Activated naive CD8-positive, alpha-beta T cell treated with anti-CD3 and anti-CD28 coated beads for 36 hours (primary cell): ENCODE results near the gene SERTAD2. TPM values are rescaled to one million over a fixed set of nuclear protein-coding genes. Genes with fewer than 3 reads are reported as not detected.

Experiments used
- DNase-seq: peaks from one replicate; pipeline ENCODE4 v3.0.0; 2021
- H3K27ac Mint-ChIP-seq: one replicate; pipeline ENCODE4 v1.8.0; 2022; ENCODE audit warnings: mild to moderate bottlenecking, moderate library complexity, mixed read lengths
- H3K27me3 Mint-ChIP-seq: one replicate; pipeline ENCODE4 v1.8.0; 2022; ENCODE audit warnings: mild to moderate bottlenecking, mixed read lengths
- H3K36me3 Mint-ChIP-seq: one replicate; pipeline ENCODE4 v1.8.0; 2021; ENCODE audit warnings: mild to moderate bottlenecking, mixed read lengths
- H3K4me1 Mint-ChIP-seq: one replicate; pipeline ENCODE4 v1.8.0; 2021; ENCODE audit warnings: mixed read lengths
- H3K4me3 Mint-ChIP-seq: one replicate; pipeline ENCODE4 v1.8.0; 2022; ENCODE audit warnings: mild to moderate bottlenecking, moderate library complexity, mixed read lengths
- H3K9me3 Mint-ChIP-seq: one replicate; pipeline ENCODE4 v1.8.0; 2022; ENCODE audit warnings: mixed read lengths
- total RNA-seq, 2 experiments: library from RNA; stranded (reverse); gene quantifications; one replicate each; pipeline ENCODE4 v1.2.3, GENCODE V29; 2021

SERTAD2 gene
- total RNA-seq, 2 experiments from 2014 or later, result 22.7 to 23.3 TPM

- H3K9me3 Mint-ChIP-seq, result no peaks in the 10 kb centered on the region
Measured at GRCh38 chr2:64661741-64662169, 8.0 kb upstream of the SERTAD2 start.

GRCh38 chr2:64659252-64659651, 5.5 kb upstream of the SERTAD2 start:
- Mint-ChIP-seq H3K4me3 (no peak overlapping the region), H3K36me3 (peaks cover 13% of the 10 kb centered on the region), H3K27ac (no peak overlapping the region), H3K27me3 (no peaks in the 10 kb centered on the region), H3K9me3 (no peaks in the 10 kb centered on the region), H3K4me1 (peaks cover 76% of the 10 kb centered on the region)
- no peak for DNase-seq

More at GRCh38 chr2:64661741-64662169, 8.0 kb upstream of the SERTAD2 start:
- Mint-ChIP-seq H3K36me3 (peaks cover 13% of the 10 kb centered on the region), H3K4me1 (peaks cover 71% of the 10 kb centered on the region), H3K27me3 (no peaks in the 10 kb centered on the region), H3K4me3 (no peak overlapping the region), H3K27ac (peak overlapping the region; percentile 25)
- no peak for DNase-seq

- peaks cover 8% of the 10 kb centered on the region for H3K36me3 Mint-ChIP-seq
- H3K9me3 Mint-ChIP-seq, result no peaks in the 10 kb centered on the region
- peaks cover 69% of the 10 kb centered on the region for H3K4me1 Mint-ChIP-seq
- DNase-seq, result no peak
- H3K4me3 Mint-ChIP-seq, result no peak overlapping the region
- no peaks in the 10 kb centered on the region for H3K27me3 Mint-ChIP-seq
- no peak overlapping the region for H3K27ac Mint-ChIP-seq
Measured at GRCh38 chr2:64658269-64658668, 4.6 kb upstream of the SERTAD2 start.

GRCh38 chr2:64657411-64657810, 3.7 kb upstream of the SERTAD2 start:
- Mint-ChIP-seq H3K9me3 (no peaks in the 10 kb centered on the region), H3K27ac (no peak overlapping the region), H3K36me3 (peaks cover 7% of the 10 kb centered on the region), H3K4me3 (no peak overlapping the region), H3K4me1 (peaks cover 63% of the 10 kb centered on the region), H3K27me3 (no peaks in the 10 kb centered on the region)
- no peak for DNase-seq

- peaks cover 7% of the 10 kb centered on the region for H3K36me3 Mint-ChIP-seq
- no peaks in the 10 kb centered on the region for H3K9me3 Mint-ChIP-seq
- DNase-seq, result no peak
- H3K4me1 Mint-ChIP-seq, result peaks cover 68% of the 10 kb centered on the region
- no peaks in the 10 kb centered on the region for H3K27me3 Mint-ChIP-seq
- H3K27ac Mint-ChIP-seq, result no peak overlapping the region
- no peak overlapping the region for H3K4me3 Mint-ChIP-seq
Measured at GRCh38 chr2:64656379-64656778, 2.7 kb upstream of the SERTAD2 start.

- peak; percentile 22 for DNase-seq
- Mint-ChIP-seq H3K36me3 (peaks cover 7% of the 10 kb centered on the region), H3K4me3 (peak overlapping the region; percentile 16), H3K27me3 (no peaks in the 10 kb centered on the region), H3K4me1 (peaks cover 70% of the 10 kb centered on the region), H3K27ac (peak overlapping the region; percentile 87), H3K9me3 (no peaks in the 10 kb centered on the region)
Measured at GRCh38 chr2:64655873-64656272, 2.2 kb upstream of the SERTAD2 start.

GRCh38 chr2:64655018-64655664, 1.4 kb upstream of the SERTAD2 start:
- Mint-ChIP-seq H3K4me1 (peaks cover 73% of the 10 kb centered on the region), H3K27me3 (no peaks in the 10 kb centered on the region), H3K9me3 (no peaks in the 10 kb centered on the region), H3K36me3 (peaks cover 7% of the 10 kb centered on the region), H3K27ac (peak overlapping the region; percentile 87), H3K4me3 (peak overlapping the region; percentile 78)
- DNase-seq, result peak; percentile 52

GRCh38 chr2:64654063-64654811, 524 bp upstream of the SERTAD2 start:
- H3K36me3 Mint-ChIP-seq, result peaks cover 7% of the 10 kb centered on the region
- H3K4me1 Mint-ChIP-seq, result peaks cover 75% of the 10 kb centered on the region
- no peaks in the 10 kb centered on the region for H3K9me3 Mint-ChIP-seq
- peak; percentile 77 for DNase-seq
- no peaks in the 10 kb centered on the region for H3K27me3 Mint-ChIP-seq
- H3K27ac Mint-ChIP-seq, result peak overlapping the region; percentile 87
- H3K4me3 Mint-ChIP-seq, result peak overlapping the region; percentile 78

- H3K27ac Mint-ChIP-seq, result peak overlapping the region; percentile 90
- H3K4me1 Mint-ChIP-seq, result peaks cover 71% of the 10 kb centered on the region
- no peaks in the 10 kb centered on the region for H3K9me3 Mint-ChIP-seq
- H3K4me3 Mint-ChIP-seq, result peak overlapping the region; percentile 86
- H3K36me3 Mint-ChIP-seq, result no peaks in the 10 kb centered on the region
- peak; percentile 33 for DNase-seq
- no peaks in the 10 kb centered on the region for H3K27me3 Mint-ChIP-seq
Measured at GRCh38 chr2:64652231-64653108, 1.2 kb downstream of the SERTAD2 start.

- no peaks in the 10 kb centered on the region for H3K36me3 Mint-ChIP-seq
- DNase-seq, result no peak
Measured at GRCh38 chr2:64651590-64651989, 2.1 kb downstream of the SERTAD2 start.

GRCh38 chr2:64650722-64651338, 2.9 kb downstream of the SERTAD2 start:
- no peaks in the 10 kb centered on the region for H3K36me3 Mint-ChIP-seq
- H3K27ac Mint-ChIP-seq, result no peak overlapping the region
- no peaks in the 10 kb centered on the region for H3K27me3 Mint-ChIP-seq
- H3K4me3 Mint-ChIP-seq, result peak overlapping the region; percentile 47
- no peaks in the 10 kb centered on the region for H3K9me3 Mint-ChIP-seq
- peaks cover 71% of the 10 kb centered on the region for H3K4me1 Mint-ChIP-seq
- DNase-seq, result no peak

More at GRCh38 chr2:64651590-64651989, 2.1 kb downstream of the SERTAD2 start:
- peak overlapping the region; percentile 90 for H3K27ac Mint-ChIP-seq
- H3K27me3 Mint-ChIP-seq, result no peaks in the 10 kb centered on the region
- peaks cover 71% of the 10 kb centered on the region for H3K4me1 Mint-ChIP-seq
- H3K4me3 Mint-ChIP-seq, result peak overlapping the region; percentile 86
- H3K9me3 Mint-ChIP-seq, result no peaks in the 10 kb centered on the region

- Mint-ChIP-seq H3K27me3 (no peaks in the 10 kb centered on the region), H3K27ac (no peak overlapping the region), H3K9me3 (no peaks in the 10 kb centered on the region), H3K36me3 (no peaks in the 10 kb centered on the region), H3K4me3 (peak overlapping the region; percentile 47), H3K4me1 (peaks cover 67% of the 10 kb centered on the region)
- DNase-seq, result no peak
Measured at GRCh38 chr2:64650296-64650695, 3.4 kb downstream of the SERTAD2 start.

- DNase-seq, result peak; percentile 21
- H3K27ac Mint-ChIP-seq, result peak overlapping the region; percentile 72
- H3K4me1 Mint-ChIP-seq, result peaks cover 67% of the 10 kb centered on the region
- H3K27me3 Mint-ChIP-seq, result no peaks in the 10 kb centered on the region
- H3K36me3 Mint-ChIP-seq, result no peaks in the 10 kb centered on the region
- H3K4me3 Mint-ChIP-seq, result peak overlapping the region; percentile 57
- no peaks in the 10 kb centered on the region for H3K9me3 Mint-ChIP-seq
Measured at GRCh38 chr2:64649626-64650025, 4.1 kb downstream of the SERTAD2 start.

GRCh38 chr2:64649013-64649484, 4.7 kb downstream of the SERTAD2 start:
- peak overlapping the region; percentile 11 for H3K4me3 Mint-ChIP-seq

More at GRCh38 chr2:64649013-64649484, 4.7 kb downstream of the SERTAD2 start:
- no peaks in the 10 kb centered on the region for H3K27me3 Mint-ChIP-seq
- no peaks in the 10 kb centered on the region for H3K36me3 Mint-ChIP-seq
- no peak for DNase-seq
- peaks cover 72% of the 10 kb centered on the region for H3K4me1 Mint-ChIP-seq
- H3K27ac Mint-ChIP-seq, result no peak overlapping the region
- no peaks in the 10 kb centered on the region for H3K9me3 Mint-ChIP-seq
